NB4 (cell line): Measurements from ENCODE around the gene BHLHE23.

Experiments used
- DNase-seq: peaks from one replicate; pipeline ENCODE4 v3.0.0; 2010; ENCODE audit warnings: low read depth
- H3K4me3 ChIP-seq: one replicate; pipeline ENCODE4 v1.5.1; 2011; ENCODE audit warnings: mild to moderate bottlenecking, low read depth, low read length, moderate library complexity
- CTCF ChIP-seq: IDR thresholded peaks from one replicate; pipeline ENCODE4 v1.5.1; 2012; ENCODE audit warnings: low read depth, low read length
- MAX ChIP-seq: IDR thresholded peaks from 2 replicates; pipeline ENCODE4 v1.6.1; 2011; ENCODE audit warnings: low read depth, low read length
- MYC ChIP-seq: IDR thresholded peaks from 2 replicates; pipeline ENCODE4 v1.6.1; 2011; ENCODE audit warnings: low read depth, low read length
- POLR2A ChIP-seq: IDR thresholded peaks from 2 replicates; pipeline ENCODE4 v1.6.1; 2011; ENCODE audit warnings: mild to moderate bottlenecking; ENCODE audit not compliant: insufficient read length; ENCODE audit errors: extremely low read depth

BHLHE23 gene

DNA sequence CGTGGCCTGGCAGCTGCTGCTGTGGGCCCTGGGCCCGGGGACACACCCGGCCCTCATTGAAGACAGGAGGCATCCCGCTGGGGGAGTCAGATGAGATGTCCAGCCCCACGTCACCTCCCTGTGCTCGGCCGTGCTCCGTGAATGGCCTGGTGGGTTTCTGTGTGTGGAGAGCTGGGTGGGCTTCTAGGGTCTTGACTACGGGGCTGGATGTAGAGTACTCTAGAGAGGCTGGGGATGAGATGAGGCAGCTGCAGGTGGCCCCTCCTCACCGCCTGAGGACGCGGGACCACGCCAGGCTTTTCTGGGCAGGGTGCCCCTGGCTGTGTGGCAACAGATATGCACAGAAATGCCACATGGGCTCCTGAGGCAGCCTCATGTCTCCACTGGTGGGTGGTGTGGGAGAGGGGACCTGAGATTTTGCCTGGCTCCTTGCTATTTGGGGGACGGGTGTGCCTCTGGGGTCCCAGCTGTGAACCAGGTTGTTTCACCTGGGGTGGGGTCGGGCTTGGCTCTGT, 8.4 kb upstream of the BHLHE23 start:
- no peak for DNase-seq
- no peak for TF ChIP-seq POLR2A
- no peak for TF ChIP-seq MAX
- TF ChIP-seq CTCF = no peak
- TF ChIP-seq MYC = no peak
- no peak overlapping the region for H3K4me3 ChIP-seq

DNA sequence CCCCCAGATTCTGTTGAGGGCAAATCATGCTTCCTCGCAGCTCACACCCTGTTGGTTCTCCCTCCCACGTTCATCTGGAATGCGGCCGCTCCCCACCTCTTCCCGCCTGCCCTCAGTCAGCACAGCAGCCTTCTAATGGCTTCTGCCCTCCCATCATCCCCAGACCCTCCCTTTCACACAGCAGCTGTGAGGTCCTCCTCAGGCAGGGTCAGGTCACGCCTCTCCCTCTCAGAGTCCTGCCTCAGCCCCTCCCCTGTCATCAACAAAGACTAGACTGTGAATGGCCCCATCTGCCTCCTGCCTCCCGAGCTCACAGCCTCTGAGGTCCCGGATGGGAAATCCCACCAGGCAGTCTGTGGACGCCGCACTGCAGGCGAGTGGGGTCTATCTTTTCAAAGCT, 7.9 kb upstream of the BHLHE23 start:
- no peak overlapping the region for H3K4me3 ChIP-seq
- TF ChIP-seq MAX (no peak), MYC (no peak), CTCF (no peak), POLR2A (no peak)
- DNase-seq = no peak

GRCh38 chr20:63014287-63014686, 7.5 kb upstream of the BHLHE23 start:
- H3K4me3 ChIP-seq = no peak overlapping the region
- TF ChIP-seq CTCF (no peak), POLR2A (no peak), MYC (no peak), MAX (no peak)
- DNase-seq = no peak

- no peak for DNase-seq
- H3K4me3 ChIP-seq = no peak overlapping the region
- TF ChIP-seq CTCF = no peak
- TF ChIP-seq MYC = no peak
- no peak for TF ChIP-seq MAX
- no peak for TF ChIP-seq POLR2A
Observed at GRCh38 chr20:63013207-63013606, 6.4 kb upstream of the BHLHE23 start.

- no peak overlapping the region for H3K4me3 ChIP-seq
- no peak for DNase-seq
- TF ChIP-seq MAX (no peak), MYC (no peak), CTCF (no peak), POLR2A (no peak)
Observed at GRCh38 chr20:63011798-63012197, 5.0 kb upstream of the BHLHE23 start.

- no peak for TF ChIP-seq CTCF
- no peak; the same call in 1 of the 2 replicates for TF ChIP-seq MYC
- no peak for TF ChIP-seq POLR2A
- TF ChIP-seq MAX = peak; percentile 79
- DNase-seq = peak; percentile 76
- H3K4me3 ChIP-seq = no peak overlapping the region
Observed at GRCh38 chr20:63009988-63010769, 3.4 kb upstream of the BHLHE23 start.
